GM10847 (cell line): ENCODE results near the gene TRIM52.

Experiments
- POLR2A ChIP-seq: IDR thresholded peaks from 2 replicates; pipeline ENCODE4 v1.6.1; 2011; ENCODE audit not compliant: insufficient read length; ENCODE audit errors: extremely low read depth

The TRIM52 gene

DNA sequence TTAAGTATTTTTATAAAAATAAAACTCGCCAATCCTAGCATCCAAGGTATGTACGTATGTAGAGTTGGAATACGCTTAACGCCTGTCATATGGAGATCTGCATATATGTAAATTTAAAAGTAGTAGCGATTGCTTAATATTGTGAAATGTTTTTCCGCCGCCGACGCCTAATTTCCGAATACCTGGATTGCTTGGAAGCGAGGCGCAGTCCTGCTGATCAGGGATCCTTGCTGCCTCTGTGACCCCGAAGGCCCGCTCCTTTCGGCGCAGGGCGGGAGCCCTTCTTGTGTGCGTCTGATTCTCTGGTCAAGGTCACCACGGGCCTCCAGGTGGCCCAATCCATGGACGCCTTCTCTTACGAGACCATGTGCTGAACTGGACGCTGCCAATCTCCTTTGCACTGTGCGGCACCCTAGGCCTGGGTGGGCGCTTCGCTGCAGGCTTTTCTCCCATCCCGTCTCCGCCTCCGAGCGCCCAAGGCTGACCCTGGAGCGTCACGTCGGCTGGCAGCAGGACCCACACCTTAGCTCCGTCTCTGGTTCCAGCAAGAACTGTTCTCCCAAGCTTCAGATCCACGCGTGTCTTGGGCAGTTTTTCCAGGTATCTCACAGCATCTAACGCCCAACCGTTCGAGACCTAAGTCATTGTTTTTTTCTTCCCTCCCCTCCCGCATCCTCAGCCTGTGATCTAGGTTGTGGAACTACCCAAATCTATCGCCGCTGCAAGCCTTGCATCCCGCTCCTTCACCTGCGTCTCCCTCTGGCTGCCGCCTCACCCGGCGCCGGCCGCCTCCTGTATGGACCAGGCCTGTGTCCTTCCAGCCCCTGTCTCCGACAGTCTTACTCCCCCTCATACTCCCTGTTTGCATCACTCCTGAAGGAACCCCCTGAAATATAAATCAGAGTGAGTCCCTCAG, 41.4 kb downstream of the TRIM52 start:
- TF ChIP-seq POLR2A: no peak

DNA sequence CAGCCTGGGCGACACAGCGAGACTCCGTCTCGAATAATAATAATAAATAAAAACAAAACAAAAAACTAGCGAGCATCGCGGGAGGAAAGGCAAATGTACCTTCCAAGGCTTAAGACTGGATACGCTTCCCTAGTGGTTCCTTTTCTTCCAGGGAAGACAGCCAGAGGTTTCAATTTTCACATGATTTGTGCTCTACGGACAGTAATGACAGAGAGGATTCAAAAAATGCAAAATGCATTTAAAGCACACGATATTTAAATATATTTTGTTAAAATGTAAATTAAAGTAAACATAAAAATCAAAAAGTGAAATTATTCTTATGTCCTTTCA, 42.2 kb downstream of the TRIM52 start:
- no peak for TF ChIP-seq POLR2A

DNA sequence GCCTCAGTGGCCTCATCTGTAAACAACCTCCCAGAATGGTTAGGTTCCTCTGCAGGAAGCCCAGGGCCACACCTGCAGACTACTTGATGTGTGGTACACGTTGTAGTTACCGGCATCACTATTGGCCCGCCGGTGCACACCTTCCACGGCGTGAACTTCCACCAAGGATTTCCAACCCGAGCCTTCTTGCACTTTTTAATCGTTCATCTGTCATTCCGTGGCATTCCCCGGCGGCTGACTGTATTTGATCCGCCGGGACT, 43.2 kb downstream of the TRIM52 start:
- no peak for TF ChIP-seq POLR2A

DNA sequence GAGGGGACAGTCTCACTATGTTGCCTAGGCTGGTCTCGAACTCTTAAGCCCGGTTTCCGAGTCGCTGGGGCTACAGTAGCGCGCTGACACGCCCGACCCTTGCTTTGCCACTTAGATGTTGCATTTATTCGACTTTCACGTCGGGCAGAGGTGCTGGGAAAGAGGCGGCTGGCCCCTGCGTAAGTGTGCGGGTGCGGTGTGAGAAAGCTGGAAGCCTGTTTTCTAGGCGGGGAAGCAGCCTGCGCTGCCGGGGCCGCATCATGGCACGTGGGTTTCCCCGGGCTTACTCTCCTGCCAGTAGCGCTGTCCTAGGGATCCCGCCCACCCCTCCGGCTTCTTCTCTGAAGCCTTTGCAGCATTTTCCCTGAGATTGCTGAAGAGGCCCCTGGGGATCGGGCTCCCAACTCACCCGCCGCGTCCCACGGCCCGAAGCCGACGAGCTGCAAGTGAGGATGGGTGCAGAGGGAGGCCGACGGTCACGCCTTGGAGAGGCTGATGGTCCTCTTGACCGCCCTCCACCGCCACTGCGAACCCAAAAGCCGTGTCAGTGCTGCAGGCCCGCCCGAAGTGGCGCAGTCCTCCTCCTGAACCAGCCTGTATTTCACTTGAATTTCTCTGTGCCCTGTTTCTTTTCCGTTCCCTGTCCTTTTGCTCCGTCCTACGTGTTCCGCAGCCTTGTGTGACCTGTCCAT, 43.7 kb downstream of the TRIM52 start:
- no peak for TF ChIP-seq POLR2A

DNA sequence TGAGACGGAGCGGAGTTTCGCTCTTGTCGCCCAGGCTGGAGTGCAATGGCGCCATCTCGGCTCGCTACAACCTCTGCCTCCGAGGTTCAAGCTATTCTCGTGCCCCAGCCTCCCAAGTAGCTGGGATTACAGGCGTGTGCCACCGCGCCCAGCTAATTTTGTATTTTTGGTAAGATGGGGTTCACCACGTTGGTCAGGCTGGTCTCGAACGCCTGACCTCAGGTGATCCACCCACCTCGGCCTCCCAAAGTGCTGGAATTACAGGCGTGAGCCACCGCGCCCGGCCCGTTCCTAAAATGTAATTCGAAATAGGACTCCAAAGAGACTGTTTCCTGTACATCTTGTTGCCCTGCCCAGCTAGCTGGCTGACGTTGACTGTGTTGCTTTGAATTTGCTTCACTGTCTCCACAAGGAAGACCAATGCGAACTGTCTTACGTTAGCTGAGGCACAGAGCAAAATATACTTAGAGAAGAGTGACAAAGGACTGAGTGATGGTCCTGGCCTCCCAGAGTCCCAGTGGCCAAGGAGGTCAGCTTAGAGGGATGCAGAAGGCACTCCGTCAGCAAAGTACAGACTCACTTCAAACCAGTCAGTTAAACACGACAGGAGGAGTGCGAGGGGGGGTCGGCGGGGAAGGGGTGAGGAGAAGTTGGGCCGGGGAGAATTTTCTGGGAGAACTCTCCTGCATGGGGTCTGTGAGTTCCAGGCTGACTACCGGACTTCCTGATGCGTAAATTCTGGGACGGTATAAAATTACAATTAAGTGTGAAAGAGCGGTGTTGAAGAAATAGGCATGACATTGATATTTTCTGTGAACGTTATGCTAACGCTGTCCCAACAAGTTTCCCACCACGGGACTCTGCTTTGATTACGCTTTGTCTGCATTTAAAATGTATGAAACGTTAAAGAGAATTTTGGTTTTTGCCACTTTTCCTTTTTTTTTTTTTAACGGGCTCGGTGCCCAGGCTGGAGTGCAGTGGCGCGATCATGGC, 44.6 kb downstream of the TRIM52 start:
- no peak for TF ChIP-seq POLR2A

DNA sequence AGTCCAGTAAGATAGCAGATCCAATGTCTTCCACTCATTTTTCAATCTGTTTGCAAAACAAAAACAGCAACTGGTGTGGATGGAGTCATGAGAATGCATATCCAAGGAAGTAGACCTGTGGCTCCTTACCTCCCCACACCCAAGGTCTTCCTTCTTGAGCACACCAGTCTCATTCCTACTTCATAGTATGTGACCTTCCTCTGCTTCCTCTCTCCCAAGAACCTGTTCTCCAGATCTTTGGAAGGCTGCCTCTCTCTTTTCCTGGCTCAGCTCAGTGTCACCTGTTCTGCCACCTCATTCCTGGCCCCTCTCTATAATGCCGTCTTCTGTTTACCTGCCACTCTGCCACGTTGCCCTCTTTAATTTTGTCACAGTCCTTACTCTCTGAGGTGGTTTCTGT, 48.0 kb downstream of the TRIM52 start:
- no peak for TF ChIP-seq POLR2A

DNA sequence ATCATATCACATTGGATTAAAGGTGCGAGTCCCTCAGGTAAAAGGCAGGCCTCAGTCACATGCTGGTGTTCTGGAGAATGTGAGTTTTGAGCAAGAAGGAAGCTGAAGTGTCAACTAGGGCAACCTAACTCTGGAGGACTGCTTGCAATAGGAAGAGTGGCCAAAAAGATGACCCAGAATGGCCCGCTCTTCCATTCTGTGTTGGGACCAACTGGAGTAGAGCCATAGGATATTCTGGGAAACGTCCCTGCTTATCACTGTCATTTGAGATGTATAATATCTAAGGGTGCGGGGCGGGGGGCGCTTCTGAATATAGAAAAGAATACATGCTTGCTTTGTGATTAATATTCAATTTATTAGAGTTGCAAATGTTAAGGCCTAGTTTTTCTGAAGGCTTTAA, 48.9 kb downstream of the TRIM52 start:
- no peak for TF ChIP-seq POLR2A

DNA sequence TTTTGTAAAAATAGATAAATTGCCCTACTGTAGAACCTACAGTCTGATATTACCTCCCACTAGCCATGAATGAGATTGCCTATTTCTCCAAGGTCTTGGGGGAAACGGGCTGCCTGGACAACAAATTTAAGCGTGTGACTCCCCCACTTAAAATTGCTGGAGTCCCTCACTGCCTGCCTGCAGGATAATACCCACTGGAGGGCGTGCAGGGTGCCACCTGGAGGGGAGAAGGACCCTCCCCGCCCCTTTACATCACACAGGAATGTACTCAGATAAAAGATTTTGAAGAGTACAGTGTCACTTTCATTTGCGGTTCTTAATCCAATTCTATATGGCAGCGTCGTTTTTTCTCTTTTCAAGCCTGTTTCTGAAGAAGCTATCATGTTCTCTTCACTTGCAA, 49.7 kb downstream of the TRIM52 start:
- TF ChIP-seq POLR2A: no peak

DNA sequence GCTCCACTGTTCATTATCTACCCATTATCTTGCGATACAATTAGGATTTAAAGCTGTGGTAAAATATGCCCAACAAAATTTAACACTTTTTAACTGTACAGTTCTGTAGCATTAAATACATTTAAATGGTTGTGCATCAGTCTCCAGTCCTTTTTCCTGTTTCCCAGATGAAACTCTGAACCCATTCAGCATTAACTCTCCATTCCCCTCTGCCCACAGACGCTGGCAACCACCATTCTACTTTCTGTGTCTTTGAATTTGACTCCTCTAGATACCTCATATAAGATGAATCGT, 53.0 kb downstream of the TRIM52 start:
- no peak for TF ChIP-seq POLR2A

DNA sequence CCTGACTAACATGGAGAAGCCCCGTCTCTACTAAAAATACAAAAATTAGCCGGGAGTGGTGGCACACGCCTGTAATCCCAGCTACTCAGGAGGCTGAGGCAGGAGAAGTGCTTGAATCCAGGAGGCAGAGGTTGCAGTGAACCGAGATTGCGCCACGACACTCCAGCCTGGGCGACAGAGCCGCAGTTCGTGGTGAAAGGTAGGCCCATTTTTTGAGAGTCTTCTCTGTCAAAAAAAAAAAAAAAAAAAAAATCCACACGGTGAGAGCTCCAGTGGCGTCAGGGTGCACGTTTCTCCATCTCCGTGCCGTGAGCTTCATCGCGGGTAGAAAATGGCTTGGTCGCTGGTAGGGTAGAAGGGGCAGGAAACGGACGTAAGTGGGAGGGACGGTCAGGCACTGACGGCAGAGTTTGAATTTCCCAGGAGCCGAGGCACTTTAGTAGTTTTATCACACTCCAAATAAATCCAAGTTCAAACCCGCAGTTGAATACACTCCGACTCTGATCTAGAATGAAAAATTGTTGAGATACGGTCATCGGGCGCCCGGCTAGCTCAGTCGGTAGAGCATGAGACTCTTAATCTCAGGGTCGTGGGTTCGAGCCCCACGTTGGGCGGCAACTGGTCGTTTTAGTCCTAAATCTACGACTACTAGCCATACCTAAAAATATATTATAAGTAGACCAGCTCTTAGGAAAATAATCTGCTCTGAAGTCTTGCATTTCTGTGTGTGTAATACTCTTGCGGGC, 53.6 kb downstream of the TRIM52 start:
- TF ChIP-seq POLR2A: no peak

DNA sequence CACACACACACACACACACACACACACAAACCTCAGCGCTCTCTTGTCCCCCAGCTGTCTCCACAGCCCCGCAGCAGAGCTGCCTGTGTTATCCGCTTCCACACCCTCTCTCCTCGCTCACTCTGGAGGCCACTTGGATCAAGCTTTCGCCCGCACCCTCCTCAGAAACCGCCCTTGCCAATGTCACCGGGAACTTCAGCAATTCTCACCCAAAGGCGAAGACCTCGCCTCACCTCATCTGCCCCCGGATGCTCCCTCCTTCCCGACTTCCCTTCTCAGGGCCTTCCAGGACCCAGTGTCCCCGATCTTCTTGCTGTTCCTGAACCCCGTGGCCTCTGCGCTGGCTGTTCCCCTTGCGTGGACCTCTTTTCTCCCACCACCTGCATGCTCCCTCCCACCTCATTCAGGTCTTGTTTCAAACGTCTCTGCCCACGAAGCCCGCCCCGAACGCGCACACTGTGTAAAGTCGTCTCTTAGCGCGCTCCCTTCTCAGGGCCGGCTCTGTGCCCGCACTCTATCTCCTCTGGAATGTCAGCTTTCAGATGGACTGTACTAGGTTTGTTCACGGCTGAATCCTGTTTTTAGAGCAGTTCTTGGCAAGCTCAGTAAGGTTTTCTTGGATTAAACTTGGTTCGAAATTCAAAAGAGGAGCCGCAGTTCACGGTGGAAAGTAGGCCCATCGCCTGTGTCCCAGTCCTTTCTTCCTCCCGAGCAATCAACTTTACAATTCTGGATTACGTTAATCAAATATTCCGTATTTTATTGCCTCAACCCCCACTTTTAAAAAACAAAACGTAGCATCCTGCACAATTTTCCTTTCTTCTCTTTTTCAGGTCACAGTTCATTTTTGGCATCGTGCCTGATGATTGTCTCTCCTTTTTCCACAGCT, 54.9 kb downstream of the TRIM52 start:
- TF ChIP-seq POLR2A: no peak
